Tibial nerve (tissue), 3 donors: Measurements from ENCODE around the gene CRYBA2.

Experiments used
- CTCF ChIP-seq, 5 experiments: fragments of 200-600 bp in 3 of 5; fragments of 450-650 bp in 2 of 5; sonication (generic) in 3 of 5; IDR thresholded peaks; one replicate each; pipeline ENCODE4 v1.5.1; 2016 to 2019; ENCODE audit warnings: antibody characterized with exemption in 5 of 5, mild to moderate bottlenecking in 3 of 5, moderate library complexity in 2 of 5
- POLR2A ChIP-seq, 2 donors: fragments of 450-650 bp; IDR thresholded peaks; one replicate each; pipeline ENCODE4 v1.6.1; 2017; ENCODE audit warnings: antibody characterized with exemption in 2 of 2, mild to moderate bottlenecking in 2 of 2, moderate library complexity in 2 of 2

GRCh38 chr2:218988650-218989049 is 4.6 kb downstream of the CRYBA2 start:
- TF ChIP-seq CTCF (IDR thresholded peaks at IDR 0.05) (no peak), POLR2A (IDR thresholded peaks at IDR 0.05) (no peak)
